Measurements from ENCODE around the gene BMP2K.
"Not testable (repeated sequence)": the region's sequence is repeated elsewhere in the genome, so short reads cannot be mapped to it uniquely, and the experiment has no call there.

The BMP2K gene

GRCh38 chr4:78795594-78796416 lies 19.7 kb downstream of the BMP2K start:
- DNase-seq: not testable (repeated sequence)

GRCh38 chr4:78796526-78796925 lies 20.4 kb downstream of the BMP2K start:
- DNase-seq: no peak

GRCh38 chr4:78797777-78798284 lies 21.7 kb downstream of the BMP2K start:
- DNase-seq: no peak

- peak in 1 of 5 experiments; percentile 33 for DNase-seq
Measured at GRCh38 chr4:78799551-78800495, 23.7 kb downstream of the BMP2K start.

- no peak for DNase-seq
Measured at GRCh38 chr4:78800965-78801364, 24.8 kb downstream of the BMP2K start.

- no peak for DNase-seq
Measured at GRCh38 chr4:78803983-78804382, 27.8 kb downstream of the BMP2K start.

GRCh38 chr4:78806943-78807460 lies 30.9 kb downstream of the BMP2K start:
- no peak for DNase-seq

GRCh38 chr4:78809295-78809694 lies 33.1 kb downstream of the BMP2K start:
- no peak for DNase-seq

- DNase-seq: no peak
Measured at GRCh38 chr4:78809928-78810835, 34.0 kb downstream of the BMP2K start.

- no peak for DNase-seq
Measured at GRCh38 chr4:78811034-78811433, 34.9 kb downstream of the BMP2K start.

- DNase-seq: no peak
Measured at GRCh38 chr4:78818530-78819079, 42.5 kb downstream of the BMP2K start.

GRCh38 chr4:78824001-78824400 lies 47.9 kb downstream of the BMP2K start:
- no peak for DNase-seq

- DNase-seq: no peak
Measured at GRCh38 chr4:78827191-78827590, 51.0 kb downstream of the BMP2K start.

GRCh38 chr4:78829296-78829695 lies 53.1 kb downstream of the BMP2K start:
- no peak for DNase-seq

- DNase-seq: not testable (repeated sequence)
Measured at GRCh38 chr4:78839676-78840075, 63.5 kb downstream of the BMP2K start.

- DNase-seq: not testable (repeated sequence)
Measured at GRCh38 chr4:78840286-78840685, 64.1 kb downstream of the BMP2K start.

- no peak for DNase-seq
Measured at GRCh38 chr4:78845472-78845871, 69.3 kb downstream of the BMP2K start.

GRCh38 chr4:78846258-78846657 lies 70.1 kb downstream of the BMP2K start:
- DNase-seq: no peak

GRCh38 chr4:78862314-78862737 lies 86.2 kb downstream of the BMP2K start:
- DNase-seq: no peak

- no peak for DNase-seq
Measured at GRCh38 chr4:78863254-78863869, 87.2 kb downstream of the BMP2K start.

- no peak for DNase-seq
Measured at GRCh38 chr4:78863991-78864390, 87.8 kb downstream of the BMP2K start.
